HG03060 (cell line): Measurements from ENCODE around the gene DUSP10.

Source experiments
- ATAC-seq: cut with Tn5 transposase; IDR thresholded peaks from one replicate; pipeline ENCODE4 v1.9.1; 2021; ENCODE audit warnings: low read depth, moderate number of reproducible peaks; ENCODE audit not compliant: unreplicated experiment

Gene DUSP10

DNA sequence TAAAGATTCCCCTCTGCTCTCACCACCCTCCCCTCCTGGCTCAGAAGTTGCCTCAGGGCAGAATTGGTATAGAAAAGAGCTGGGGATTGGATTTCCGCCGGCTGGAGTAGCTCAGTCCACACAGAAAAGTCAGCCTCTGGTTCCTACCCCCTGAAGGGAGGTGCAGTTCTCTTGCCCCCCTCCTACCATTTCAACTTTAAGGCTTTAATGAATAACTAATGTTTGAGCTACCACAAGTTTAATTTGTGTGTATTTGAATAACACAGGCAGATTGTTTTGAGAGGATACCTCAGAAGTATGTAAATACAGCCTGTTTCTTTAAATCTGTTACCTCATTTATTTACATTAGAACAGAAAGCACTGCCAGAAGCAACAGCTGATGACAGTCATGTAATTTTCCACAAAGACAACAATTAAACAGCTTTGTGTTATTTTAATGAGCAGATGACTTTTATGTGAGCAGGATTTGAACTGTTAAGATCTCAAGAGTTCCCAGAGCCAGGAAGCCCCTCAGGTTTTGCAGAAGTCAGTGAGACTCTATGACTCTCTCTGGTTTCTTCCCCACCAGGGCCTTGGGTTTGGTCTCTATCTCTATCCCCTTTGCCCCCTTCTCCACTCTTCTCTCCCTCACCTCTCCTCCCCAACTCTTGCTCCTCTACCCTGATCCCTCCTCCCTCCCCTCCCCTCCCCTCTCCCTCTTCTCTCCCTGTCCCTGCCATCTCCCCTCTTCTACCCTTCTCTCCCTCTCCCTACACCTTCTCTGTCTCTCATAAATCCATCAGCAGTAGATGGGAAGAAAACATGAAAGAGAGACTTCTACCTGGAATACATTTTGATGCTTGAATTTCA, 26.3 kb downstream of the DUSP10 start:
- no peak for ATAC-seq

DNA sequence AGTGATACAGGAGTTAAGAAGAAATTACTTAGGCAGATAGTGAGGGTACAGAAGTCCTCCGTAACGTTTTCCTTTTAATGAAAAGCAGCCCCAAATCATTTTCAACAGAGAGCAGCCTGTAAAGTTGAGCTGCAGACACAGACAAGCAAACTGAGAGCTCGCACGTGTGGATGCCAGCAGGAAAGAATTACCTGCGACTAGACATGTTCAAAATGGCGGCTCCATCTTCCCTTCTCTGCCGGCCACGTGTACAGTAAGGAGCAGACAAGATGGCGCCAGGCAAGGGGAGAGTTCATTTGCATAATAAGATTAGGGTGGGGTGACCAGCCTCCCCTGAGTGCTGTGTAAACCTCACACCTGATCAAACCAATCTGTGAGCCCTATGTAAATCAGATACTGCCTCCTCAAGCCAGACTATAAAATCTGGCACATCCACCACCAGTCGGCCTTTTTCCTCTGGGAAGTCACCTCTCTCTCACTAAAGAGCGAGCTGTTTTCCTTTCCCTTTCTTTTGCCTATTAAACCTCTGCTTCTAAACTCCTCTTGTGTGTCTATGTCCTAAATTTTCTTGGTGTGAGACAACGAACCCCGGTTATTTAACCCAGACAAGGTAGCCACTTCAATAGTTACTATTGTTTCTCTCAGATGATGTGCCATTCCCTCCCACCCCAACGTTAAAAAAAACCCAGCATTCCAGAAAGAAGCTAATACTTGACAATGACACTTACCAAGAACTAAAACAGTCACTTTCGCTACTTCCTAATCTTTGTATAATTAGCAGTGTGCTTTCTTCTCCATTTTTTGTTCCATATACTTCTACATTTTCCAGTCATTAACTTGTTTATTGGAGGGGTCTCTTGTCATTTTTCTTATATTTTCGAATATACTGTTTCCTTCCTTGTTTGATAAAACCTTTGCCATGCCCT, 27.4 kb downstream of the DUSP10 start:
- ATAC-seq = no peak

DNA sequence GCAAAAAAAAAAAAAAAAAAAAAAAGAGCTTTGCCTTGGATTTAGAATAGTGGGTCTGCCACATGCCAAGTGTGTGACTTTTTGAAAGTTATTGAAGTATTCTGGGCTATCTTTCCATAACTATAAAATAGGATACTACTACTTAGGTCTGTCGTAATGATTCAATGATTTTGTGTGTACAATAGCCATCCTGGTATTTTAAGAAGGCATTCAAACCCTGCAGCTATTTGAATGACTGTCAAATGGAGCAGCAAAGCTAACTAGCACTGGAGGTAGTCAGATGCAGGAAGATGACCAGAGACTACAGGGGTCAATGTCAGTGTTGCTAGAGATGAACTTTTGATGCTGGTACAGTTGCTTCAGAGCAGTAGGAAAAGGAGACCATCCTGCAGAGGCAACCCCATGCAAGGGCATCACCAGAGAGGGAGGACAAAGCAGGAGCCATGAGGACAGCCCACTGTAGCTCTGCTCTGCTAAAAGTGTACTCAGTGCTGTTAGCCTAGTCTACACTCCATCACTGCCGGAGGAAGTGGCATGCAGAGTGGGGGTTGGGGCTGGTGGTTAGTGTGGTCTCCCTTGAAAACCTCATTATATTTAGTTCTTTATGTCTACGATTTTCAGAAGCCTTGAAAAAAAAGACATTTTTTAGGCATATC, 29.0 kb downstream of the DUSP10 start:
- ATAC-seq = peak; percentile 41

DNA sequence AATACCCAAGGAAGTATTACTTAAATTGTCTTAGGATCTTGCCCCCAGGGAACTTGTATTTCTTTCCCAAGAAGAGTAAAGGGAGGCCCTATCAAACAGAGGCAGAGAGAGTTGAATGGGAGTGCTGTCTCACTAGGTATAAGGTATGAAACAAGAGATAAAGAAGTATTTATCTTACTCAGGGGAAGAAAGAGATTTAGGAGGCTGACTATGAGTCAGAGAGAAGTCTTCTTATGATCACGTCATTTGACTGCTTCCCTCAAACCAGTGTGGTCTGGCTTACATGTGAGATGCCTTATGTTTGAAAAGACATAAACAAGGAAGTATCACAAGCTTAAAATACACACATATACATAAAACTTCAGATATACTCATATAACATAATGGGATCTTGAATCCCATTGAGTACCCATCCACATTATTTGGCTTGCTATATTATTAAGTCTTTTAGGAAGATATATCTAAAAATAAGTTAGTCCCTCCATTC, 29.6 kb downstream of the DUSP10 start:
- ATAC-seq = peak; percentile 44

DNA sequence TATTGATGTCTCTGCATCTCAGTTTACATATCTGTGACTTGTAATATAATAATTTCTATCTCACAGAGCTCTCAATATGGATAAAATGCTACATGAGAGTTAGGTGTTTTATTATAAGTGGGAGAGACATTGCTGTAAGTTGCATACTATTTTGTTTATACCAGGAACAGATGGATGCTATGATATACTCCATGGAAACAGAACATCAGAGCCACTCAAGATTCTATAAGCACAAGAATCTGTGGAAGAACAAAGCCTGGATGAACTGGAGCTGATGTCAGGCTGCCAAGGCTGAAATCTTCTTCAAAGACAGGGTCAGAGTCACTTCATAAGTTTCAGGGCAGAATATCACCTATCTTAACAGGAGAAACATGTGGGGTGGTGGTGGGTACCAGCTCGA, 30.2 kb downstream of the DUSP10 start:
- ATAC-seq = no peak

DNA sequence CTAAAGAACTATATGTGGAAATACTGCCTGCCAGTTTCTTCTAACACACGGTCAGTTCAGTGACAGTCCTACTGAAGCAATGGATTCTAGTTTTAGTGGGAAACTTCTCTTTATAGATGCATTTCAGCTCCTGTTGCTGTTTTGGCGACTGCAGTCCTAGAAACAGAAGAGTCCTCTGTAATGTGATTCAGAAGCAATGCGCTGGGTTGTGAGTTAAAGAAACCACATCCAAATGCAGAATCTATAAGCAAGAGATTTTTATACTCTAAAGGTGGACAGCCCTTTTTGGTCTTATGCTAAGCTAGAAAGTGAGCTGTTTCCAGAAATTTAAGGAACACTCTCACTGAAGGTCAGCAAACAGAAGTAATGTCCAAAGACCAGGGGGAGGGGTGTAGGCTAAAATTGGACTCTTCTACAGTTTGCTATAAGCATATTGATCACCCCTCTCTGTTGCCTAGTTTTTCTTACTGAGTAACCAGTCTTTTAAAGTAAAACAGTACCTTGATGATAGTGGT, 30.8 kb downstream of the DUSP10 start:
- ATAC-seq = no peak

DNA sequence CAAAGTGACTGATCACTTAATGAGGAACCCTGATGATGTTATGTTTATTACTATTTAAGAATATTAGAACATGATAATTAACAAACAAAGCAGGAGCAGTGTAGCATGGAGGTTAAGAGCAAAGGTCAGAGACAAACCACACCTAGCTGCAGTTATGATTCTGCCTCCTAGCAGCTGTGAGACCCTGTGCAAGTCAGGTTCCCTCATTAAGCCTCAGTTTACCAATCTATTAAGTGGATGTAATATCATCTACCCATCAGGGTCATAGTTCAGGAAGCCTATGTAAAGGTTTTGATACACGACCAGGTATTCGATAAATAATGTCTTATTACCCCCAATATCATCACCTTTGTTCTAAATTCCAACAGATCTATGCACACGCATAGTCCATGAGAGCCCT, 32.0 kb downstream of the DUSP10 start:
- no peak for ATAC-seq

DNA sequence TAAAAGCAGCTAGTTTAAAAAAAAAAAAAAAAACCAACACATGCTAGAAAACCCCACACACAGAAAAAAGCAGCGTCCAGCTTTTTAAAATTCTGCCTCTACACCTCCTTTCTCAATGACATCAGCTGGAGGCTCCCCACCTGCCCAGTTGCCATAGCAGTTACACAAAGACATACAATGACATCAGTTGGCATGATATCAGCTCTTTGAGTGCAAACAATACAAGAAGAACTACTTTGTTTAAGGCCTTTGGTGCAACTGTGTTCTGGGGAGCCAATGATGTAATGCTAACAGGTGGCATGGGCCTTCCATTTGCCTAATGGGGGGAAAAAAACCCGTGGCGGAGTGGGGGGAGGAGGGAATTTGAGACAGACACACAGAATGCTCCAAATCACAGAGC, 32.9 kb downstream of the DUSP10 start:
- ATAC-seq = peak; percentile 30

DNA sequence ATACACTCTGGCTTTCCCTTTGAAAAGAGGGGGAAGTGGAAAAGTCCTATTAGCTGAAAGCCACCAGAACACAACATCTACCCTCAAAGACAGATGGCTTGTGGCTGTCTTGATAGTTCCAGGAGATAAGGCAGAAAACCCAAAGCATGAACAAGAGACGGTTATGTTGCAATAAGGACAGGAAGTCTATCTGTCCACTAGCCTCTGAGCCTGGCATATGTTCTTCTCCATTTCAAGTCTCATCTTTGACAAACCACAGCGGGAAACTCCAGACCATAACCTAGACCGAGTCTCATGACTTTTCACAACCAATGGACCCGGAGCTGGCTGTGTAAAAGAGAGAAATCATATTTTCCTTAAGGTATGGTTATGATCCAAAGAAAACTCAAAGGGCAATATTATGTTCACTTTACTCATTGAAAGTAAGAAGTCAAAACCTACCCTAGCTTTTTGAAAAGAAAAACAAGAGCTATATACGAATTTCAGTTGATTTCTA, 33.8 kb downstream of the DUSP10 start:
- ATAC-seq = peak; percentile 45

DNA sequence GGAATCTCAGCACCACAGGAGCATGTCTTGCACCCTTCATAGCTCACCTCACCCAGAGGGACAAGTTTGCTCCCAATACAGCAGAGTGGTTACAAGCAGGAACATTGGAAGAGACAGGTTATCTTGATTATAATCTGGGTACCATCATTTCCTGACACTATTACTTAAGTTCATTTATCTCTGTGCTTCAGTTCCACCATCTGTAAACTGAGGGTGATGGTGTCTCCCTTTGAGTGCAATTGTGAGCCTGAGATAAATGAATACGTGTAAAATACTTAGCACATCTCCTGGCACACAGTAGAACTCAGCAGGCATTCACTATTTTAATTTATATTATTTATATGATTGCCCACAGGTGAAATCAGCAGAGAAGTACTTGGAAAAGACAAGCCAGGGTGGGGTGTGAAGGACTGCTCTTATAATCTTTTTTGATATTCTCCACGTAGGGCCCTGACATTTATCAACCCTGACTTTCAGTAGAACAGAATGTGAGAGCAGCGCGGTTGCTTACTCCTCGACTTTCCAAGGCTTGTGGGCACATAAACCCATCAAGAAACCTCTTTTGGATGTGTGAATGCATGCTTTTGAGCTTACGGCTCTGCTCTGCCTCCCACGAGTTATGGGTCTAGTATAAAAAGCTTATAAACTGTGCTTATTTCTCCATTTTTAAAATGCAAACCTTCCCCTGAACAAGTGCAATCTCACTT, 34.9 kb downstream of the DUSP10 start:
- ATAC-seq = no peak

DNA sequence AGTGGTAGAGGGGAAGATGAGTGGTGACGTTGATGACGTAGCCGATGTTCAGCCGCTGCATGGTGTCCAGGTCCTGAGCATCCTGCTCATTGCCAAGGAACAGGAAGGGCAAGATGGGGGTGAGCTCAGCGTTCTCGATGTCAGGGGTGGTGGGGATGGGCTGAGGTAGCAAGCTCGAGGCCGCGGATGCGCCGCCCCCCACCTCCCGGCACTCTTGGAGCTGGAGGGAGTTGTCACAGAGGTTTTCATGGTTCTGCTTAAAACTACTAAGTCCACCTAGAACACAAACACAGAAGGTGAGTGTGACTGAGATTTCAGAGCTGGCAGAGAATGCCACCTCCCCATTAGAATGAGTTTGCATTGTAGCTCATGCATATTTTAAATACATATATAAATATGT, 35.7 kb downstream of the DUSP10 start:
- no peak for ATAC-seq

DNA sequence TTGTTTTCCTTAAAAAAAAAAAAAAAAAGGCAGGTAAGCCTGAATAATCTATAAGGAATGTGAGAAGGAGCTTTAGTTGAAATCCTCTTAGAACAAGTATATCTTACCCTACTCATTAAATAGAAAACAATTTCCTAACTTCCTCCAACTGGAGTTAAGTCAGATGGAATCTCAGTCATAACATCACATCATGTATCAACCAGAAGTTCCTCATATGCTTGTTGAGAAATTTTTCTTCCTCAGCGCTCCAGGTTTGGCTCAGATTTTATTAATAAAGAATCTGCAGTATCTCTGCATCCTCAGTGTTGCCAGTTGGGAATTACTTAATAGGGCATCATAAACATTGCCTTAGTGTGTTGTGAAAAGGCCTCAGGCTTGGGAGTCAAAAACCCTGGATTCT, 37.6 kb downstream of the DUSP10 start:
- no peak for ATAC-seq

DNA sequence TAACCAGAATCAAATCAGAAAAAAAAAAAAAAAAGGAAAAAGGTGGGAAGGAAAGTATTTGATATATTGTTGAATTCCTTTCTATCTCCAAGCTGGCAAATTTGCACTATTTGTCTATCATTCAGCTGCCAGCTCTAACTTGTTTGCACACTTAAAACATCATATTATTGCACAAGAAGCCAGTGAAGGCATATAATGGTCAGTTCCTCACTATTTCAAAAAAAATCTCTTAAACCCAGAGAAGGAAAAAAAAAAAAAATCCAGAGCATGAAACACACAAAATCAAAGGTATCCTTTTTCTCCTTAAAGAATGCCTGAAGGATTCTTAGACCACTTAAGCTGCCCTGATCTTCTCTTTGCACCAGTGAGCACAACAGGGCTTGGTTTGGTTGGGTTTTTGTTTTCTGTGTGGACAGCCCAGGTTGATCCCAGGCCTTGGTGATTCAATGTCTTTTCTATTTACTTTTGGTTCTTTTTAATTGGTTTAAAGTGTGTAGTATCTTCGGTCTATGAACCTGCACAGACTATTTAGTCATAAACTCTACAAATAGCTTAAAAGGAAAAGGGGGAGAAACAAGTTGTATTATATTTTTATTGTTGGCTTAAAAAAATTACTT, 40.2 kb downstream of the DUSP10 start:
- no peak for ATAC-seq

DNA sequence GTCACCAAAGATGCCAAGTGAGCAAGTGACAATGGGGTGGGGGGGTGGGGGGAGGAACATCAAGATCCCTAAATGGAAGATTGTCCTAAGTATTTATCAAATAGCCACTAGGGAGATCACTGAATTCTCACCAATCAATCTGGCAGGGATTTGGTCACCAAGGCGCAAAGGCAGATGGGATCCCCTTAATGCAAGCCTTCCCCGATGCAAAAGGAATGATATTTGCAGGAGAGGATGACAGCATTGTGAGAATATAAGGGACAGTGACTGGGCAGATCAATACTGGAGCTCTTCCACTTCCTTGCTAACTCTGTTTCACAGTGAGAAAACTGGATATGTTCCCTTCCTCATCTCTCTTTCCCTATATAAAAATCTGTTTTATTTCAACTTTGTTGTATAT, 40.9 kb downstream of the DUSP10 start:
- ATAC-seq = no peak

DNA sequence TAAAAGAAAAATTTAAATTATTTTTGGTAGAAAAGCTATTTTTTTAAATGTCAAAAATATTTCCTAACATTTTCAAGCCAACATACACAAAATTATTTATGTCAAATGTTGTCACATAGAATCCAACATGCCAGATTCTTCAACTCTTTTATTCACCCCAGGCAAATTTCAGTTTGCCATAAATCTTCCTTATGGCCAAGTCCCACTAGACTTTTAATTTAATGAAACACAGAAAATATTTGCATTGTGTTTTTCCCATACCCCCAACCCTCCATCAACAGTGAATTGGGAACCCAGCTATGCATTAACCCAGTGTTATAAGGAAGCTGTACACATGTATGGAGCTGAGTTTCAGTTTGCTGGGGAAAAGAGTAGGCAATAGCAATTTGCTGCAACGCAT, 41.4 kb downstream of the DUSP10 start:
- ATAC-seq = no peak

DNA sequence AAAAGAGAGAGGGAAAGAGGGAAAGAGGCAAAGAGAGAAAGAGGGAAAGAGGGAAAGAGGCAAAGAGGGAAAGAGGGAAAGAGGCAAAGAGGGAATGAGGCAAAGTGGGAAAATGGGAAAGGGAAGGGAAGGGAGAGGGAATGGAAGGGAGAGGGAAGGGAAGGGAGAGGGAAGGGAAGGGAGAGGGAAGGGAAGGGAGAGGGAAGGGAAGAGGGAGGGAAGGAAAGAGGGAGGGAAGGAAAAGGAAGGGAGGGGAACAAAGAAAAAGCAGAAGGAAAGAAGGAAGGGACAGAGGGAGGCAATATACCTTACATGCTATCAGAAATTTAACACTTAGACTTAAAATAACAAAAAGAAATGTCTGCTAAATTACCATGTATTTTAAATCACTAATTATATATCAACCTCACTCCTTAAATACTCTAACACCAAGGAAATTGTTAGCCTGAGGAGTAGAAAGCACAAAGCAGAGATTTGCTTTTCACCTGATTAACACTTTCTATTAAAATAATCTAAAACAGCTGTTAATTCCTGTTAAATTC, 41.8 kb downstream of the DUSP10 start:
- ATAC-seq = no peak

DNA sequence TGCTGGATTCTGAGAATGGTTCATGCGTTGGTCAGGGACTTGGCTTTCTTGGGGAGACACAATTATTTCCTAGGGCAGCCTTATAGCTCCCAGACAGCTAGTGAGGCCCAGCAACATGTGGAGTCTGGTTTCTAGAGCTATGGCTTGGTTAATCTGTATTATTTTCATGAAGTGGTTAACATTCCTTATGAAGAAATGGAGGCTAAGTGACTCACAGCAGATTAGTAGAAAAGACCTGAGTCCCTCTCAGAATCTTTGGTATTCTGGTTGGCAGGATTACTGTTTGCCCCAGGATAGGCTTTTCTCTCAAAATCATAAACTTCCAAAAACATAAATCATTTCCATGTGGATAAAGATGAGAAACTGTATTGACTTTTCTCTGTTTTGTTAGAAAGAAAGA, 42.3 kb downstream of the DUSP10 start:
- no peak for ATAC-seq

DNA sequence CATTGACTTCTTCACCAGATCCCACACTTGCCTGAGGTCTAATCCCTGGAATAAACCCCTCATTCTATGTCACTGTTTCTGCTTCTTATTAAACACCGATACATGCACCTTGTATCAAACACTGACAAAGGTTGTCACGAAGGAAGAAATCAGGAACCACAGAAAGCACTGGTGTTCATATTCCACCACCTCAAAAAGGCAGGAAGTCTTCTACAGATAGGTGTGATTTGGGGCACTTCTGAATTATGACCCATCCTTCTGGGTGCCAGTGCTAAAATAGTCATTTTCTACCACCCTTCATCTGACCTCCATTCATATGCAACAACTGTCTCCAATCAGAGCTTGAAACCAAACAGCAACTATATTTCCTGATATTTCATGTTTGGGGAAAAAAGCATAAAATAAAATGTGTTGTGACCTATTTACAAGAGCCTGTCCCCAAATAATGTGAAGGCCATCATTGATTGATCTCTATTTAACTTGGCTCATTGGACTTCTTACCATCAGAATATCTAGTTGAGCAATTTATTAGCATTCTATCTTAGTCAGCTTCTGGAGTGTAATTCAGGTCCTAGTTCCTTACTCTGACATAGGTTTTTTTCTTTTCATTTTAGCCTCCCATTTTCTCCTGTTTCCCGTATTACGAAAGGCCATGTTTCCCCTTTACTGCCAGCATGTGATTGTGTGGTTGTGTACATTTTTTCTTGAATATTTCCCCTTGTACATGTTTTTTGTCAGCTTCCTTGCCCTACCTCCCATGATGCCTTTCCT, 43.1 kb downstream of the DUSP10 start:
- ATAC-seq = no peak
